GM12874 (cell line): Measurements from ENCODE around the gene RASGRF1.

Source experiments
- CTCF ChIP-seq: IDR thresholded peaks from 2 replicates; pipeline ENCODE4 v1.5.1; 2011; ENCODE audit warnings: low read depth, mild to moderate bottlenecking, control low read depth, low read length, moderate library complexity; ENCODE audit not compliant: insufficient read depth

The RASGRF1 gene

GRCh38 chr15:79025802-79026201 is 64.8 kb downstream of the RASGRF1 start:
- TF ChIP-seq CTCF, result no peak

GRCh38 chr15:79025201-79025600 is 65.4 kb downstream of the RASGRF1 start:
- peak; percentile 27; the same call in 1 of the 2 replicates for TF ChIP-seq CTCF

GRCh38 chr15:79023918-79024317 is 66.7 kb downstream of the RASGRF1 start:
- no peak for TF ChIP-seq CTCF

- no peak for TF ChIP-seq CTCF
Observed at GRCh38 chr15:79023546-79023890, 67.1 kb downstream of the RASGRF1 start.

GRCh38 chr15:79018960-79019359 is 71.6 kb downstream of the RASGRF1 start:
- no peak for TF ChIP-seq CTCF

GRCh38 chr15:79017953-79018352 is 72.6 kb downstream of the RASGRF1 start:
- no peak for TF ChIP-seq CTCF

- TF ChIP-seq CTCF, result no peak
Observed at GRCh38 chr15:79016527-79017170, 73.9 kb downstream of the RASGRF1 start.
